Kidney (tissue), 14 donors: ENCODE measurements around the gene MUS81. TPM values are rescaled to one million over a fixed set of nuclear protein-coding genes. Genes with fewer than 3 reads are reported as not detected.

Source experiments
- DNase-seq, 5 donors: peaks; one replicate each; pipeline ENCODE4 v3.0.0-alpha.2; 2013 to 2020
- FAIRE-seq: peaks from 2 replicates; lab custom pipeline; 2012; peaks lifted over from hg19 to GRCh38; lab: Jason Lieb, UNC
- H3K27ac ChIP-seq, 2 donors: one replicate each; pipeline ENCODE4 v1.7.0; 2013; ENCODE audit warnings: low read depth in 2 of 2, low read length in 2 of 2, inconsistent platforms in 1 of 2
- H3K27me3 ChIP-seq: one replicate; pipeline ENCODE4 v1.7.1; 2013; ENCODE audit warnings: low read length, inconsistent platforms; ENCODE audit not compliant: control insufficient read depth, insufficient read depth
- H3K36me3 ChIP-seq, 3 donors: one replicate each; pipeline versions ENCODE4 v1.7.0 to v1.7.1; 2013; ENCODE audit warnings: low read length in 3 of 3, control low read depth in 1 of 3, inconsistent platforms in 1 of 3; ENCODE audit not compliant: insufficient read depth in 3 of 3, control insufficient read depth in 2 of 3
- H3K4me1 ChIP-seq, 3 donors: one replicate each; pipeline versions ENCODE4 v1.7.0 to v1.7.1; 2013; ENCODE audit warnings: low read length in 3 of 3, inconsistent platforms in 1 of 3, low read depth in 1 of 3; ENCODE audit not compliant: control insufficient read depth in 2 of 3, insufficient read depth in 2 of 3
- H3K4me3 ChIP-seq, 3 donors: one replicate each; pipeline versions ENCODE4 v1.7.0 to v1.8.1; 2013; ENCODE audit warnings: low read length in 3 of 3, control low read depth in 1 of 3, inconsistent platforms in 1 of 3
- H3K9ac ChIP-seq, 3 donors: one replicate each; pipeline versions ENCODE4 v1.7.0 to v1.7.1; 2013; ENCODE audit warnings: low read length in 3 of 3, control low read depth in 1 of 3, inconsistent platforms in 1 of 3
- H3K9me3 ChIP-seq, 3 donors: one replicate each; pipeline versions ENCODE4 v1.7.0 to v1.7.1; 2013; ENCODE audit warnings: low read length in 3 of 3, control low read depth in 1 of 3, inconsistent platforms in 1 of 3; ENCODE audit not compliant: control insufficient read depth in 2 of 3, insufficient read depth in 1 of 3
- CTCF ChIP-seq: IDR thresholded peaks from 3 replicates; pipeline ENCODE4 v1.5.1; 2012; ENCODE audit warnings: mild to moderate bottlenecking, moderate library complexity, borderline replicate concordance; ENCODE audit not compliant: insufficient read depth; ENCODE audit errors: extremely low read depth
- intact Hi-C: fragments of 100-400 bp; cut with DNase I; formaldehyde crosslinking; loops from one replicate; pipeline ENCODE4 v1.11.1; 2022
- polyA plus RNA-seq: library from polyadenylated mRNA; stranded (reverse); fragments of 350-450 nt; fragmentation: Illumina TruSeq; extraction: RNeasy Lipid Tissue Mini Kit (QIAGEN cat#74804); gene quantifications from one replicate; pipeline ENCODE4 v1.2.3, GENCODE V29; 2014; ENCODE audit warnings: low read depth, low replicate concordance; ENCODE audit not compliant: insufficient read depth
- total RNA-seq: library from RNA; stranded (reverse); fragmentation: NEBNext Ultra II Directional; extraction: Animal tissue kit (Norgen Biotek cat#: 25700); gene quantifications from one replicate; pipeline ENCODE4 v1.2.1, GENCODE V29; 2021
- donor health status: control.
- donor health status: control.
- donor health status: control.
- donor health status: control.
- donor health status: control.
- donor health status: DM: yes; HTN: yes; CAD: no.
- donor health status: Normal renal cell carcinoma (clear cell type).

The MUS81 gene
- total and polyA plus RNA-seq, 2 donors from 2014 or later = 31.2 to 54.9 TPM

GRCh38 chr11:65911682-65912568 is 51.7 kb downstream of the MUS81 start:
- FAIRE-seq (no peak), DNase-seq (peak; percentile 54 to 89 (median 75))
- no peaks in the 10 kb centered on the region for H3K27me3 ChIP-seq
- TF ChIP-seq CTCF = peak; percentile 37
- no peak overlapping the region for H3K4me3 ChIP-seq
- peak overlapping the region in 1 of 2 donors; percentile 5 for H3K27ac ChIP-seq
- peak overlapping the region in 2 of 3 donors; percentile 3 to 16 for H3K9ac ChIP-seq
- intact Hi-C loops = no loop called here
- no peaks in the 10 kb centered on the region for H3K36me3 ChIP-seq
- H3K9me3 ChIP-seq = no peaks in the 10 kb centered on the region
- peaks cover 0 to 21% (median 7%) of the 10 kb centered on the region in 3 donors for H3K4me1 ChIP-seq

GRCh38 chr11:65912845-65913244 is 52.6 kb downstream of the MUS81 start:
- intact Hi-C loops = no loop called here
- Histone ChIP-seq H3K27ac (no peak overlapping the region), H3K9ac (no peak overlapping the region), H3K36me3 (no peaks in the 10 kb centered on the region), H3K4me1 (peaks cover 0 to 30% (median 14%) of the 10 kb centered on the region in 3 donors), H3K4me3 (no peak overlapping the region), H3K27me3 (no peaks in the 10 kb centered on the region), H3K9me3 (no peaks in the 10 kb centered on the region)
- TF ChIP-seq CTCF = no peak
- DNase-seq (no peak), FAIRE-seq (no peak)

- no peak overlapping the region for H3K9ac ChIP-seq
- FAIRE-seq (no peak), DNase-seq (no peak)
- no peak overlapping the region for H3K4me3 ChIP-seq
- H3K27me3 ChIP-seq = no peaks in the 10 kb centered on the region
- intact Hi-C loops = no loop called here
- no peaks in the 10 kb centered on the region for H3K36me3 ChIP-seq
- TF ChIP-seq CTCF = no peak
- H3K9me3 ChIP-seq = no peaks in the 10 kb centered on the region
- H3K27ac ChIP-seq = peak overlapping the region; percentile 43 to 59
- peaks cover 0 to 37% (median 15%) of the 10 kb centered on the region in 3 donors for H3K4me1 ChIP-seq
Measured at GRCh38 chr11:65915101-65915820, 55.0 kb downstream of the MUS81 start.
